Mucosa of rectum (tissue), 2 donors: ENCODE data around the gene OSCAR.

Experiments
- H3K27ac ChIP-seq, 2 donors: one replicate each; pipeline ENCODE4 v1.7.0; 2013; ENCODE audit warnings: inconsistent platforms in 2 of 2, low read depth in 2 of 2, low read length in 2 of 2
- H3K27me3 ChIP-seq, 2 donors: one replicate each; pipeline ENCODE4 v1.7.0; 2013; ENCODE audit warnings: low read length in 2 of 2; ENCODE audit not compliant: control insufficient read depth in 2 of 2, insufficient read depth in 2 of 2
- H3K36me3 ChIP-seq, 2 donors: one replicate each; pipeline ENCODE4 v1.7.0; 2013; ENCODE audit warnings: low read length in 2 of 2; ENCODE audit not compliant: control insufficient read depth in 2 of 2, insufficient read depth in 2 of 2
- H3K4me1 ChIP-seq, 2 donors: one replicate each; pipeline ENCODE4 v1.7.0; 2013; ENCODE audit warnings: low read length in 2 of 2, mild to moderate bottlenecking in 1 of 2; ENCODE audit not compliant: control insufficient read depth in 2 of 2, insufficient read depth in 2 of 2
- H3K4me3 ChIP-seq, 2 donors: one replicate each; pipeline ENCODE4 v1.7.0; 2013; ENCODE audit warnings: low read length in 2 of 2
- H3K9ac ChIP-seq, 2 donors: one replicate each; pipeline ENCODE4 v1.7.0; 2013; ENCODE audit warnings: low read length in 2 of 2, low read depth in 1 of 2, mild to moderate bottlenecking in 1 of 2
- H3K9me3 ChIP-seq, 2 donors: one replicate each; pipeline ENCODE4 v1.7.0; 2013; ENCODE audit warnings: low read length in 2 of 2; ENCODE audit not compliant: control insufficient read depth in 2 of 2
- donor health status: healthy.
- donor health status: Normal muscosa, but diverticular disease.

The OSCAR gene

GRCh38 chr19:54084410-54084809 is 16.2 kb downstream of the OSCAR start:
- H3K9ac ChIP-seq, result no peak overlapping the region
- H3K4me3 ChIP-seq, result no peak overlapping the region
- no peaks in the 10 kb centered on the region for H3K4me1 ChIP-seq
- no peaks in the 10 kb centered on the region for H3K27me3 ChIP-seq
- H3K36me3 ChIP-seq, result no peaks in the 10 kb centered on the region
- H3K9me3 ChIP-seq, result peaks cover 0 to 6% of the 10 kb centered on the region in 2 donors
- no peak overlapping the region for H3K27ac ChIP-seq

- H3K4me1 ChIP-seq, result no peaks in the 10 kb centered on the region
- H3K9ac ChIP-seq, result no peak within 1 kb of the TSS
- peaks cover 0 to 6% of the 10 kb centered on the region in 2 donors for H3K9me3 ChIP-seq
- no peaks in the 10 kb centered on the region for H3K36me3 ChIP-seq
- no peak within 1 kb of the TSS for H3K27ac ChIP-seq
- no peak within 1 kb of the TSS for H3K4me3 ChIP-seq
- no peaks in the 10 kb centered on the region for H3K27me3 ChIP-seq
Observed at GRCh38 chr19:54081032-54081431, 19.6 kb downstream of the OSCAR start, which contains the start of gene TARM1. TARM1 (minus strand) TSS chr19:54081365; CDS start chr19:54081340, 25 bp downstream.

- H3K9ac ChIP-seq, result no peak overlapping the region
- peaks cover 0 to 4% of the 10 kb centered on the region in 2 donors for H3K9me3 ChIP-seq
- H3K4me1 ChIP-seq, result no peaks in the 10 kb centered on the region
- no peak overlapping the region for H3K27ac ChIP-seq
- H3K4me3 ChIP-seq, result no peak overlapping the region
- no peaks in the 10 kb centered on the region for H3K27me3 ChIP-seq
- H3K36me3 ChIP-seq, result no peaks in the 10 kb centered on the region
Observed at GRCh38 chr19:54077334-54077733, 23.3 kb downstream of the OSCAR start.

- Histone ChIP-seq H3K4me3 (no peak overlapping the region), H3K9me3 (peaks cover 0 to 2% of the 10 kb centered on the region in 2 donors)
Observed at GRCh38 chr19:54074851-54075250, 25.8 kb downstream of the OSCAR start.

GRCh38 chr19:54073829-54074228 is 26.8 kb downstream of the OSCAR start:
- Histone ChIP-seq H3K27ac (no peak overlapping the region), H3K36me3 (no peaks in the 10 kb centered on the region), H3K4me3 (no peak overlapping the region), H3K9me3 (peaks cover 0 to 6% of the 10 kb centered on the region in 2 donors), H3K4me1 (no peaks in the 10 kb centered on the region), H3K27me3 (no peaks in the 10 kb centered on the region), H3K9ac (no peak overlapping the region)

More at GRCh38 chr19:54074851-54075250, 25.8 kb downstream of the OSCAR start:
- H3K9ac ChIP-seq, result no peak overlapping the region
- no peak overlapping the region for H3K27ac ChIP-seq
- H3K4me1 ChIP-seq, result no peaks in the 10 kb centered on the region
- no peaks in the 10 kb centered on the region for H3K27me3 ChIP-seq
- H3K36me3 ChIP-seq, result no peaks in the 10 kb centered on the region

GRCh38 chr19:54069470-54069869 is 31.1 kb downstream of the OSCAR start:
- Histone ChIP-seq H3K27ac (no peak overlapping the region), H3K9ac (no peak overlapping the region), H3K27me3 (no peaks in the 10 kb centered on the region), H3K36me3 (no peaks in the 10 kb centered on the region), H3K4me3 (no peak overlapping the region), H3K4me1 (no peaks in the 10 kb centered on the region), H3K9me3 (peaks cover 0 to 6% of the 10 kb centered on the region in 2 donors)

GRCh38 chr19:54063350-54064116 is 37.1 kb downstream of the OSCAR start, which contains the start of gene VSTM1:
VSTM1 (minus strand) TSS chr19:54063897; CDS start chr19:54063777, 120 bp downstream.
- no peaks in the 10 kb centered on the region for H3K27me3 ChIP-seq
- no peak within 1 kb of the TSS for H3K4me3 ChIP-seq
- no peaks in the 10 kb centered on the region for H3K9me3 ChIP-seq
- no peaks in the 10 kb centered on the region for H3K4me1 ChIP-seq
- H3K9ac ChIP-seq, result no peak within 1 kb of the TSS
- H3K36me3 ChIP-seq, result no peaks in the 10 kb centered on the region
- H3K27ac ChIP-seq, result no peak within 1 kb of the TSS

GRCh38 chr19:54062643-54063042 is 38.0 kb downstream of the OSCAR start:
- no peaks in the 10 kb centered on the region for H3K4me1 ChIP-seq
- H3K36me3 ChIP-seq, result no peaks in the 10 kb centered on the region
- H3K27me3 ChIP-seq, result no peaks in the 10 kb centered on the region
- no peak overlapping the region for H3K4me3 ChIP-seq
- H3K27ac ChIP-seq, result no peak overlapping the region
- H3K9me3 ChIP-seq, result no peaks in the 10 kb centered on the region
- H3K9ac ChIP-seq, result no peak overlapping the region

GRCh38 chr19:54047616-54048015 is 53.0 kb downstream of the OSCAR start:
- Histone ChIP-seq H3K27me3 (no peaks in the 10 kb centered on the region), H3K4me1 (no peaks in the 10 kb centered on the region), H3K36me3 (no peaks in the 10 kb centered on the region), H3K9ac (no peak overlapping the region), H3K9me3 (no peaks in the 10 kb centered on the region), H3K4me3 (no peak overlapping the region), H3K27ac (no peak overlapping the region)

- Histone ChIP-seq H3K4me1 (no peaks in the 10 kb centered on the region), H3K27me3 (no peaks in the 10 kb centered on the region), H3K9ac (no peak overlapping the region), H3K27ac (no peak overlapping the region), H3K9me3 (no peaks in the 10 kb centered on the region), H3K36me3 (no peaks in the 10 kb centered on the region), H3K4me3 (no peak overlapping the region)
Observed at GRCh38 chr19:54045771-54046170, 54.8 kb downstream of the OSCAR start.
